HepG2 (cell line): ENCODE data around the gene MPI. TPM values are rescaled to one million over a fixed set of nuclear protein-coding genes. Genes with fewer than 3 reads are reported as not detected.

Source experiments
- ATF7 ChIP-seq, 2 experiments: fragments of 450-650 bp in 1 of 2; sonication (generic) in 1 of 2; formaldehyde crosslinking in 1 of 2; IDR thresholded peaks; 2 replicates each; pipeline versions ENCODE4 v1.4.0 to v1.6.1; 2016 to 2020; ENCODE audit warnings: antibody characterized with exemption in 1 of 2, mild to moderate bottlenecking in 1 of 2, missing genetic modification reagents in 1 of 2
- ATF7-NPFF ChIP-seq: sonication (generic); formaldehyde crosslinking; IDR thresholded peaks from 2 replicates; pipeline ENCODE4 v1.8.1; 2023; ENCODE audit warnings: mild to moderate bottlenecking, low read depth, missing genetic modification reagents, moderate library complexity
- CBX5 ChIP-seq: sonication (generic); formaldehyde crosslinking; IDR thresholded peaks from 2 replicates; pipeline ENCODE4 v1.4.0; 2020; ENCODE audit warnings: missing genetic modification reagents, borderline replicate concordance
- CREB1 ChIP-seq, 2 experiments: fragments of 450-650 bp in 1 of 2; IDR thresholded peaks; 2 replicates each; pipeline ENCODE4 v1.6.1; 2016 to 2017; ENCODE audit warnings: control low read depth in 1 of 2, mild to moderate bottlenecking in 1 of 2, missing compliant biosample characterization in 1 of 2, missing genetic modification characterization in 1 of 2
- FOSL2 ChIP-seq: sonication (generic); formaldehyde crosslinking; IDR thresholded peaks from 2 replicates; pipeline ENCODE4 v1.4.0; 2020; ENCODE audit warnings: missing genetic modification reagents
- GATAD2A ChIP-seq: IDR thresholded peaks from 2 replicates; pipeline ENCODE4 v1.6.1; 2016
- HDAC1 ChIP-seq: sonication (generic); formaldehyde crosslinking; IDR thresholded peaks from 2 replicates; pipeline ENCODE4 v1.5.1; 2020; ENCODE audit warnings: mild to moderate bottlenecking, missing genetic modification reagents
- JUND ChIP-seq: sonication (generic); formaldehyde crosslinking; IDR thresholded peaks from 2 replicates; pipeline ENCODE4 v1.8.0; 2022; ENCODE audit warnings: mild to moderate bottlenecking, missing genetic modification reagents
- KLF6 ChIP-seq: IDR thresholded peaks from 2 replicates; pipeline ENCODE4 v1.8.0; 2016; ENCODE audit warnings: missing biosample characterization, missing genetic modification reagents
- MXD4 ChIP-seq: IDR thresholded peaks from 2 replicates; pipeline ENCODE4 v1.6.1; 2016; ENCODE audit warnings: mild to moderate bottlenecking, missing biosample characterization, missing genetic modification reagents
- NR0B2 ChIP-seq: sonication (generic); formaldehyde crosslinking; IDR thresholded peaks from 2 replicates; pipeline ENCODE4 v1.4.0; 2020; ENCODE audit warnings: mild to moderate bottlenecking, missing genetic modification reagents
- POGZ ChIP-seq: sonication (generic); formaldehyde crosslinking; IDR thresholded peaks from 2 replicates; pipeline ENCODE4 v1.4.0; 2020; ENCODE audit warnings: mild to moderate bottlenecking, missing genetic modification reagents
- RXRB ChIP-seq: IDR thresholded peaks from 2 replicates; pipeline ENCODE4 v1.6.1; 2016; ENCODE audit warnings: borderline replicate concordance, missing genetic modification reagents, missing compliant biosample characterization
- SKI ChIP-seq: fragments of 450-650 bp; IDR thresholded peaks from one replicate; pipeline ENCODE4 v1.6.1; 2018; ENCODE audit warnings: mild to moderate bottlenecking; ENCODE audit not compliant: partially characterized antibody
- SOX6 ChIP-seq, 2 experiments: fragments of 450-650 bp in 1 of 2; sonication (generic) in 1 of 2; formaldehyde crosslinking in 1 of 2; IDR thresholded peaks; 2 replicates each; pipeline versions ENCODE4 v1.4.0 to v1.6.1; 2017 to 2020; ENCODE audit warnings: antibody characterized with exemption in 1 of 2, mild to moderate bottlenecking in 1 of 2, missing genetic modification reagents in 1 of 2
- ZBTB33 ChIP-seq: sonication (generic); formaldehyde crosslinking; IDR thresholded peaks from 2 replicates; pipeline ENCODE4 v1.4.0; 2020; ENCODE audit warnings: missing genetic modification reagents
- ZNF10 ChIP-seq: sonication (generic); formaldehyde crosslinking; IDR thresholded peaks from 2 replicates; pipeline ENCODE4 v1.4.0; 2020; ENCODE audit warnings: mild to moderate bottlenecking, low read depth, missing genetic modification reagents, borderline replicate concordance
- ZNF274 ChIP-seq: sonication (generic); formaldehyde crosslinking; IDR thresholded peaks from 2 replicates; pipeline ENCODE4 v1.5.1; 2020; ENCODE audit warnings: mild to moderate bottlenecking, missing genetic modification reagents
- ZNF44 ChIP-seq: sonication (generic); formaldehyde crosslinking; IDR thresholded peaks from 2 replicates; pipeline ENCODE4 v1.5.1; 2020; ENCODE audit warnings: mild to moderate bottlenecking, missing genetic modification reagents
- ZNF441 ChIP-seq: sonication (generic); formaldehyde crosslinking; IDR thresholded peaks from 2 replicates; pipeline ENCODE4 v1.7.0; 2021; ENCODE audit warnings: missing genetic modification reagents, borderline replicate concordance
- ZNF574 ChIP-seq: sonication (generic); formaldehyde crosslinking; IDR thresholded peaks from 2 replicates; pipeline ENCODE4 v1.4.0; 2020; ENCODE audit warnings: missing genetic modification reagents
- ZNF678 ChIP-seq: sonication (generic); formaldehyde crosslinking; IDR thresholded peaks from 2 replicates; pipeline ENCODE4 v1.4.0; 2020; ENCODE audit warnings: mild to moderate bottlenecking, missing genetic modification reagents
- ZNF782 ChIP-seq: sonication (generic); formaldehyde crosslinking; IDR thresholded peaks from 2 replicates; pipeline ENCODE4 v1.4.0; 2020; ENCODE audit warnings: missing genetic modification reagents, mild to moderate bottlenecking, borderline replicate concordance
- ZSCAN31 ChIP-seq: sonication (generic); formaldehyde crosslinking; IDR thresholded peaks from 2 replicates; pipeline ENCODE4 v1.5.0; 2020; ENCODE audit warnings: low read depth, mild to moderate bottlenecking, missing genetic modification reagents
- polyA plus RNA-seq, 8 experiments: library from polyadenylated mRNA; depleted of rRNA in 3 of 8; stranded (reverse) in 7 of 8; unstranded in 1 of 8; fragments of >200 nt; fragmentation: Illumina TruSeq in 4 of 8; extraction: Trizol in 4 of 8; gene quantifications; 2 replicates each; pipeline versions ENCODE4 v1.2.1 to v1.2.3, GENCODE V29; 2011 to 2016; ENCODE audit warnings: low read depth in 4 of 8, missing spikeins in 1 of 8, mixed read lengths in 1 of 8; ENCODE audit not compliant: insufficient read depth in 1 of 8
- total RNA-seq, 5 experiments: library from RNA; depleted of rRNA; stranded (reverse); fragments of >200 nt; fragmentation: Illumina TruSeq; extraction: Trizol; gene quantifications; 2 replicates each; pipeline ENCODE4 v1.2.3, GENCODE V29; 2016; ENCODE audit warnings: low read depth in 1 of 5

The MPI gene
- total and polyA plus RNA-seq, 2 of the 13 experiments (the other 11 are each of a cell fraction or from before 2014, with no cell fraction given): 36.9 to 63.5 TPM

GRCh38 chr15:74842581-74843444 is 47.0 kb upstream of the MPI start, which contains the start of gene ULK3 (continued):
- TF ChIP-seq RXRB (CRISPR knock-in tag): no peak; the same call in 1 of the 2 replicates
- TF ChIP-seq ZNF10 (CRISPR knock-in tag): no peak
- TF ChIP-seq KLF6 (CRISPR knock-in tag): 0 out of 2 replicates have a peak, but pooled peaks have one; percentile 17
- peak; percentile 16; the same call in 1 of the 2 replicates for TF ChIP-seq ZNF678
- 0 out of 2 replicates have a peak, but pooled peaks have one; percentile 38 for TF ChIP-seq CBX5 (CRISPR knock-in tag)
- no peak for TF ChIP-seq POGZ (CRISPR knock-in tag)
- peak; percentile 80 for TF ChIP-seq ZNF274 (CRISPR knock-in tag)
- TF ChIP-seq ZNF782 (CRISPR knock-in tag): peak; percentile 43
- peak; percentile 83 for TF ChIP-seq ZSCAN31 (CRISPR knock-in tag)
- TF ChIP-seq FOSL2 (CRISPR knock-in tag): no peak
- peak; percentile 88 for TF ChIP-seq ZNF574 (CRISPR knock-in tag)
- peak; percentile 54; the same call in 1 of the 2 replicates for TF ChIP-seq HDAC1 (CRISPR knock-in tag)
- TF ChIP-seq ZNF441 (CRISPR knock-in tag): 0 out of 2 replicates have a peak, but pooled peaks have one; percentile 62
- 0 out of 2 replicates have a peak, but pooled peaks have one; percentile 37 for TF ChIP-seq JUND (CRISPR knock-in tag)
- no peak for TF ChIP-seq CREB1 (IDR thresholded peaks at IDR 0.05)
- TF ChIP-seq CREB1 (CRISPR knock-in tag; IDR thresholded peaks at IDR 0.05): no peak
- TF ChIP-seq SKI: peak; percentile 52
- no peak for TF ChIP-seq SOX6 (IDR thresholded peaks at IDR 0.05)
- 0 out of 2 replicates have a peak, but pooled peaks have one; percentile 23 for TF ChIP-seq SOX6 (CRISPR knock-in tag; IDR thresholded peaks at IDR 0.05)
- peak; percentile 97 for TF ChIP-seq ZBTB33
- TF ChIP-seq NR0B2 (CRISPR knock-in tag): peak; percentile 53
- no peak for TF ChIP-seq ATF7-NPFF
- no peak for TF ChIP-seq ZNF44
- no peak for TF ChIP-seq ATF7 (IDR thresholded peaks at IDR 0.05)
- TF ChIP-seq ATF7 (CRISPR knock-in tag; IDR thresholded peaks at IDR 0.05): no peak
- TF ChIP-seq GATAD2A (CRISPR knock-in tag): 0 out of 2 replicates have a peak, but pooled peaks have one; percentile 7
- peak; percentile 55; the same call in 1 of the 2 replicates for TF ChIP-seq MXD4
